KMS-11 (cell line): ENCODE results near the gene THAP7.

Experiments used
- H2AFZ ChIP-seq: fragments of 200-600 bp; sonication (generic); 2 replicates; pipeline ENCODE4 v1.6.1; 2016; ENCODE audit warnings: antibody characterized with exemption, mixed run types, low read depth
- H3K27ac ChIP-seq: fragments of 200-600 bp; sonication (generic); 2 replicates; pipeline ENCODE4 v1.6.1; 2016; ENCODE audit warnings: mild to moderate bottlenecking, mixed run types
- H3K27me3 ChIP-seq: fragments of 200-600 bp; sonication (generic); 2 replicates; pipeline ENCODE4 v1.6.1; 2017; ENCODE audit warnings: mild to moderate bottlenecking, low read depth, mixed run types, moderate library complexity; ENCODE audit not compliant: insufficient read depth
- H3K36me3 ChIP-seq: fragments of 200-600 bp; sonication (generic); 2 replicates; pipeline ENCODE4 v1.6.1; 2017; ENCODE audit warnings: mild to moderate bottlenecking, mixed run types; ENCODE audit not compliant: insufficient read depth
- H3K4me1 ChIP-seq: fragments of 200-600 bp; sonication (generic); 2 replicates; pipeline ENCODE4 v1.6.1; 2016; ENCODE audit warnings: mild to moderate bottlenecking, low read depth, mixed run types; ENCODE audit not compliant: poor library complexity, severe bottlenecking
- H3K4me2 ChIP-seq: fragments of 200-600 bp; sonication (generic); 2 replicates; pipeline ENCODE4 v1.7.0; 2016; ENCODE audit warnings: mild to moderate bottlenecking, mixed run types
- H3K4me3 ChIP-seq: fragments of 200-600 bp; sonication (generic); IDR thresholded peaks from 2 replicates; pipeline ENCODE4 v1.6.1; 2017; ENCODE audit warnings: low read depth, low read length, mixed read lengths; ENCODE audit not compliant: insufficient read depth
- H3K79me2 ChIP-seq: fragments of 200-600 bp; sonication (generic); 2 replicates; pipeline ENCODE4 v1.6.1; 2016; ENCODE audit warnings: low read depth, mixed run types; ENCODE audit not compliant: insufficient read depth
- H3K9ac ChIP-seq: fragments of 200-600 bp; sonication (generic); 2 replicates; pipeline ENCODE4 v1.6.1; 2016; ENCODE audit warnings: mild to moderate bottlenecking, mixed run types
- H4K20me1 ChIP-seq: fragments of 200-600 bp; sonication (generic); 2 replicates; pipeline ENCODE4 v1.6.1; 2016; ENCODE audit warnings: mild to moderate bottlenecking, mixed run types; ENCODE audit not compliant: insufficient read depth
- TF ChIP-seq, protein P1 (sequence below): fragments of 200-600 bp; sonication (generic); conservative IDR thresholded peaks from 2 replicates; pipeline ENCODE4 v1.6.1; 2017; ENCODE audit warnings: low read depth, mild to moderate bottlenecking, antibody characterized with exemption, low read length, moderate library complexity, mixed read lengths

Gene THAP7

DNA sequence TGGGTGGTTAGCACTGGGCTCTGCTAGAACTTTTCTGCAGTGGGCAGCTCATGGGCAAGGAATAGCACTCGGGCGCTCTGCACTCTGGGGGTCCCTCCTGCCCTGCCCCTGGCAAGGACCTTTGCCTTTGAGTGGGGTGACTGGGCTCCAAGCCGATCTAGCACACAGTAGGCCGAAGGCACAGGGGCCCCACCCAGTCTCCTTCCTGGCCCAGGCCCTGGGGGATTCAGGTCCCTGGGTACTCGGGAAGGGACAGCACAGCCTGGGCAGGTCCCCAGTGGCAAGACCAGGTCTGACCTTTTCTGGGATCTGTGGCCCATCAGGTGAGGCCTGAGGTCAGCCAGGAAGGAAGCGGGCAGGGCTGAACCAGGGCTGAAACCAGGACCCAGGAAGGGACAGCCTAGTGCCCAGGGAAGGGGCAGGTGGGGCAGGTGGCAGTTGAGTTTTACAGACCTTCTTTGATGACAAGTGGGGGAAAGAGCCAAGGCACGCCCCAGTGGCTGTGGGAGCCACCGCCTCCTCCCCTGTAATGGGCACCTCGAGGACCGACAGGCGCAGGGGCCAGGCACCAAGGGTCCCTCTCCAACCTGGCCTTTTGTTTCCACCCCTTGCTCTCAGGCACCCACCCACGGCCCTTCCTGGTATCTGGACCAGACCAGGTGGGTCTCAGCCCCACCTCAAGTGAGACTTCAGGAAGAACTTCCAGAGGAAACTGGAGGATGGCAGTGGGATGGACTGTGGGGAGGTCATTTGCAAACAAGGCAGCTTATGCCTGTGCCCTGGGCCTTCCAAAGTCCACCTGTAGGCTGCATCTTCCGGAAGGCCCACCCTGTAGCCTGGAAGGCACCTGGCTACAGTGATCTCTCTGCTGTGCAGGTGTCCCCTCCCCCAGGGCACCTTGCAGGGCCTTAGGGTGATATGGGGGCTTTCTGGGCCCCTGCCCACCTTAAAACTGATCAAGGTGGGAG lies 35.7 kb downstream of the THAP7 start:
- no peaks in the 10 kb centered on the region for H3K36me3 ChIP-seq
- TF ChIP-seq, protein P1, sequence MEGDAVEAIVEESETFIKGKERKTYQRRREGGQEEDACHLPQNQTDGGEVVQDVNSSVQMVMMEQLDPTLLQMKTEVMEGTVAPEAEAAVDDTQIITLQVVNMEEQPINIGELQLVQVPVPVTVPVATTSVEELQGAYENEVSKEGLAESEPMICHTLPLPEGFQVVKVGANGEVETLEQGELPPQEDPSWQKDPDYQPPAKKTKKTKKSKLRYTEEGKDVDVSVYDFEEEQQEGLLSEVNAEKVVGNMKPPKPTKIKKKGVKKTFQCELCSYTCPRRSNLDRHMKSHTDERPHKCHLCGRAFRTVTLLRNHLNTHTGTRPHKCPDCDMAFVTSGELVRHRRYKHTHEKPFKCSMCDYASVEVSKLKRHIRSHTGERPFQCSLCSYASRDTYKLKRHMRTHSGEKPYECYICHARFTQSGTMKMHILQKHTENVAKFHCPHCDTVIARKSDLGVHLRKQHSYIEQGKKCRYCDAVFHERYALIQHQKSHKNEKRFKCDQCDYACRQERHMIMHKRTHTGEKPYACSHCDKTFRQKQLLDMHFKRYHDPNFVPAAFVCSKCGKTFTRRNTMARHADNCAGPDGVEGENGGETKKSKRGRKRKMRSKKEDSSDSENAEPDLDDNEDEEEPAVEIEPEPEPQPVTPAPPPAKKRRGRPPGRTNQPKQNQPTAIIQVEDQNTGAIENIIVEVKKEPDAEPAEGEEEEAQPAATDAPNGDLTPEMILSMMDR: no peak
- no peak overlapping the region for H3K4me2 ChIP-seq
- H3K9ac ChIP-seq: no peak overlapping the region
- H2AFZ ChIP-seq: no peak overlapping the region
- no peak overlapping the region for H3K27ac ChIP-seq
- no peaks in the 10 kb centered on the region for H4K20me1 ChIP-seq
- H3K4me1 ChIP-seq: peaks cover 5% of the 10 kb centered on the region
- no peak overlapping the region for H3K4me3 ChIP-seq
- H3K79me2 ChIP-seq: no peaks in the 10 kb centered on the region
- peaks cover 11% of the 10 kb centered on the region; the same call in 1 of the 2 replicates for H3K27me3 ChIP-seq

DNA sequence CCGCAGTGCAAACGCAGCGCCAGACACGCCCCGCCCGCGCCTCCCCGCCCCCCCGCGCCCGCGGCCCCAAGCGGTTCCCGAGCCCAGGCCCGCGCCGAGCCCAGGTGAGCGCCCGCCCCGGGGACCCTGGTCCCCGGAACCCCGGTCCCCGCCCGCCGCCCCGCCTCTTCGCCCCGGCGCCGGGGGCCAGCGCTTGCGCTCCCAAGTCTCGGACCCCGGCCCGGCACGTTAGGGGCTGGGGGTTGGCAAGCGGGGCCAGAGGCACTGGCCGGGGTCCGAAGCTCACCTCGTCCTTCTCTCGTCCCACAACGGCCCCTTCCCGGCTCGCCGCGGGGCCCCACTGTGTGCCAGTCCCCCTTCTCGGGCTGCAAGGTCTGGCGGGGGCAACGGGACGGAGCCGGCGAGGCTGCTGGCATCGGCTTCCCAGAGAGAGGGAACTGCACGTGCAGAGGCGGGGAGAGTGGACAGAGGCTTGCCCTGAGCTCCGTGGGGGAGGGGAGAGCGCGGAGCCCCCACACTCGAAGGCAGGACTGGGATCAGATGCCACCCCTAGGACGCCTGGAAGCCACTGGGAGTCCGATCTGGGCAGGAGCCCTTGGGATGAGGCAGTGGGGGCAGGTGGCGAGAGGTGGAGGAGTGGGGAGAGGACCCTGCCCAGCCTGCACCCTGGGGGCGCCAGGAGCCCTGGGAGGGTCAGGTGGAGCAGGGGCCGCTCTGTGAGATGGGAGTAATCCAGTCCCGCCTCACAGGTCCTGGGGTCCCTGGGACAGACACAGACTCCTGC lies 36.6 kb downstream of the THAP7 start:
- Histone ChIP-seq H3K79me2 (no peaks in the 10 kb centered on the region), H3K27ac (no peak overlapping the region), H2AFZ (no peak overlapping the region), H3K4me1 (peaks cover 5% of the 10 kb centered on the region), H3K4me2 (no peak overlapping the region), H3K9ac (no peak overlapping the region), H3K36me3 (no peaks in the 10 kb centered on the region), H3K27me3 (peaks cover 11% of the 10 kb centered on the region; the same call in 1 of the 2 replicates), H3K4me3 (no peak overlapping the region), H4K20me1 (no peaks in the 10 kb centered on the region)
- TF ChIP-seq, protein P1: no peak

DNA sequence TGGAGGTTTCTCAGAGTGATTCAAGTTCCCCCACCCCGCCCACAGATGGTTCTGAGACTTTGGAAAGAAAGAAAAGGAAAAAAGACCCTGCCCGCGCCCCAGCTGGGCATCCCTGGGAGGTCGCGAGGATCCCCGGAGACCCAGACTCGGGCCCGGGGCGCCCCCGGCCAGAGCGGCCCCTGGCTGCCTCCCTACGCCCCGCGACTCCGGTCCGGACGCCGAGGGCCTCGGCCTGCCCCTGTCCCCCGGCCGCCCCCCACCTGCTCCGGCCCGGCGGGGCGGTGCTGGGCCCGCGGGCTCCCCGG lies 37.2 kb downstream of the THAP7 start:
- peaks cover 5% of the 10 kb centered on the region for H3K4me1 ChIP-seq
- no peaks in the 10 kb centered on the region for H4K20me1 ChIP-seq
- no peaks in the 10 kb centered on the region for H3K79me2 ChIP-seq
- H3K9ac ChIP-seq: no peak overlapping the region
- TF ChIP-seq, protein P1: no peak
- H3K4me2 ChIP-seq: no peak overlapping the region
- H3K27ac ChIP-seq: no peak overlapping the region
- no peaks in the 10 kb centered on the region for H3K36me3 ChIP-seq
- H3K27me3 ChIP-seq: peaks cover 11% of the 10 kb centered on the region; the same call in 1 of the 2 replicates
- H2AFZ ChIP-seq: no peak overlapping the region; the same call in 1 of the 2 replicates
- no peak overlapping the region for H3K4me3 ChIP-seq

DNA sequence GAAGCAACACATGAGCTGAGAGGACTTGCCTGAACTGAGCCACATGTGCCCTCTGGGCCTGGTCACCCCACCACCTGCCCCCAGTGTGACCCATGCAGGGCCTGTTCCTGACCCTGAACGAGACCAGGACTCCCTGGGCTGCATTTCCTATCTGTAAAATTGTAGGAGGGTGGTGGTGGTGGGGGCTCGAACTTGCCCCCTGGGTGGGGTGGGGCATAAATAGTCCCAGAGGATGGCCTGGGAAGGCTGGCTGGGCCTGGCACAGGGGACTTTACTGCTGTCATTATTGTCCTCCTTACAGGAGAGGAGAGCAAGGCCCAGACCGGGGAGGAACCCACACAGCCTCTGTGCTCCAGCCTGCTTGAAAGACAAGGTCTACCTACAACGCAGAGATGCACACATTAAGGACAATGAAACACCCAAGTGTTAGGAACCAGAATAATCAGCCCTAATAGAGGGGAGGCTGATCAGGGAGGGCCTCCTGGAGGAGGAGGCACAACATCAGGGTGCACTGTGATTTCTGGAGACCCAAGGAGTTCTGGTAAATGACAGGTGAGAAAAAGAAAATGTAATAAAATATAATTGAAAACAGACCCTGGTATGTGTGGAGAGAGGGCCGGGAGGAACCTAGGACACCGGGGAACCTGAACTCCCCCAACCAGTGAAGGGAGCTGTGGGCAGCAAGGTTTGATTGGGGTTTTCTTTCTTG lies 37.7 kb downstream of the THAP7 start:
- no peak overlapping the region for H3K9ac ChIP-seq
- H3K36me3 ChIP-seq: no peaks in the 10 kb centered on the region
- no peak overlapping the region; the same call in 1 of the 2 replicates for H2AFZ ChIP-seq
- no peak overlapping the region for H3K4me3 ChIP-seq
- H3K27me3 ChIP-seq: peaks cover 11% of the 10 kb centered on the region; the same call in 1 of the 2 replicates
- TF ChIP-seq, protein P1: no peak
- peaks cover 5% of the 10 kb centered on the region for H3K4me1 ChIP-seq
- H3K27ac ChIP-seq: no peak overlapping the region
- H3K79me2 ChIP-seq: no peaks in the 10 kb centered on the region
- H3K4me2 ChIP-seq: no peak overlapping the region
- H4K20me1 ChIP-seq: no peaks in the 10 kb centered on the region
